Muscle of leg (tissue), 11 donors: ENCODE data around the gene LDB2. TPM values are rescaled to one million over a fixed set of nuclear protein-coding genes. Genes with fewer than 3 reads are reported as not detected.
A peak's percentile ranks its signal among the peaks of the same experiment; 100 is the strongest.

Experiments
- DNase-seq: peaks from one replicate; pipeline ENCODE4 v3.0.0; 2013
- H3K27ac ChIP-seq: one replicate; pipeline ENCODE4 v1.5.1; 2013; ENCODE audit warnings: mild to moderate bottlenecking, low read length, control low read depth
- H3K27me3 ChIP-seq: one replicate; pipeline ENCODE4 v1.6.1; 2013; ENCODE audit warnings: low read length; ENCODE audit not compliant: control insufficient read depth, insufficient read depth
- H3K36me3 ChIP-seq: one replicate; pipeline ENCODE4 v1.6.1; 2013; ENCODE audit warnings: low read length; ENCODE audit not compliant: control insufficient read depth, insufficient read depth
- H3K4me1 ChIP-seq: one replicate; pipeline ENCODE4 v1.6.1; 2013; ENCODE audit warnings: low read length; ENCODE audit not compliant: control insufficient read depth, insufficient read depth
- H3K4me3 ChIP-seq: one replicate; pipeline ENCODE4 v1.5.1; 2013; ENCODE audit warnings: low read length, control low read depth
- H3K9me3 ChIP-seq: replicated peaks from 2 replicates; pipeline ENCODE4 v1.6.1; 2013; ENCODE audit warnings: low read depth, low read length; ENCODE audit not compliant: control insufficient read depth
- WGBS: methylation state at CpG from one replicate; pipeline ENCODE4 v1.1.5; 2013; ENCODE audit warnings: missing lambda C conversion rate; ENCODE audit not compliant: insufficient coverage; 5-methylcytosine and 5-hydroxymethylcytosine counted together
- polyA plus RNA-seq, 8 donors: library from polyadenylated mRNA; unstranded; fragments of 120-200 nt; gene quantifications; one replicate each; pipeline versions ENCODE4 v1.2.1 to v1.2.3, GENCODE V29; 2013; ENCODE audit warnings: inconsistent platforms in 1 of 8, low replicate concordance in 1 of 8; ENCODE audit not compliant: insufficient read length in 8 of 8, insufficient read depth in 1 of 8
- total RNA-seq: library from RNA; stranded (reverse); fragments of 120-200 nt; gene quantifications from one replicate; pipeline ENCODE4 v1.2.4, GENCODE V29; 2013

Gene LDB2
- total and polyA plus RNA-seq, 9 donors: 38.5 to 57.2 (median 48.4) TPM

DNA sequence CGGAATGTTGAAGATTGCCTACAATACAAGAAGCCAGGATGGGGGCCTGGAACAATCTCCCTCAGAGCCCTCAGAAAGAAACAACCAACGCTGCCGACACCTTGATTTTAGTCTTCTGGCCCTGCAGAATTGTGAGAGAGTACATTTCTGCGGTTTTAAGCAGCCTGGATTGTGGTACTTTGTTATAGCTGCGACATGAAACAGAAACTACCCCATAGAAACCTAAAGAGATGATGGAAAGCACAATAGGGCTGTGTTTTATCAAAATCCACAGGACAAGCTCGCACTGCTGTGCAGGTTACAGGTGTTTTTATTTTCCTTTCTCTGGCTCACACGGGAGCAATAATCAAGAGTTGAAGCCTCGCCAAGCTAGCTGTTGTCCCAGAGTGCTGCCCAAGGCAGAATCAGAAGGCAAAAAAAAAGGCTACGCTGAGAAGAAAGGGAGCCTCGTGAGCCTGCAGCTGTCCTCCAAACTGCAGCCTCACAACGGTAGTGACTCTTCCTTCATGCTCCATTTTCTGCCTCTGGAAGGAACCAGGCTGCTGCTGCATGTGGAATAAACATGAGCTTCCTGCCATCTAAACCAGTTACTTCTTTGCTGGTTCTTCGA is 232.4 kb downstream of the LDB2 start:
- H3K36me3 ChIP-seq: peaks cover 4% of the 10 kb centered on the region
- H3K27ac ChIP-seq: no peak overlapping the region
- peaks cover 8% of the 10 kb centered on the region for H3K4me1 ChIP-seq
- no peak overlapping the region for H3K4me3 ChIP-seq
- no peaks in the 10 kb centered on the region for H3K27me3 ChIP-seq
- WGBS: 57% methylated on average over 5 of the region's 12 CpGs
- no peaks in the 10 kb centered on the region for H3K9me3 ChIP-seq
- DNase-seq: no peak

DNA sequence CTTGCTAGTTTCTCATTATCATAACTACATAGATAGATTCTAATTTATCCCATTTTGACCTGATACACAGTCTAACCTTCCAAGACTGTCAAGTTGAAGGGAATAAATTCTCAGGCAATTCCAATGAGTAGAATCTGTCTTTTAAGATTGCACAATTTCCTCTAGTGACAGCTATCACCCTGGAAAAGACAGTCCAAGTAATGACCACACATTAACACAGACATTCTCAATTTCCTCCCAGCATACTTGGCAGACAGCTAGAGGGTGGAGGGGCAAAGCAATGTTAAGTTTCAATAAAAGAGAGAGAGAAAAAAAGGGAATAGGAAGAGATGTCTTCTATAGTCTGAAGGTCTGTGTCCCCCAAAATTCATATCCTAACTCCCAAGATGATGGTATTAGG is 234.7 kb downstream of the LDB2 start:
- H3K27ac ChIP-seq: no peak overlapping the region
- no peak overlapping the region for H3K4me3 ChIP-seq
- DNase-seq: peak; percentile 80
- peaks cover 6% of the 10 kb centered on the region for H3K4me1 ChIP-seq
- no peaks in the 10 kb centered on the region for H3K27me3 ChIP-seq
- H3K9me3 ChIP-seq: no peaks in the 10 kb centered on the region
- H3K36me3 ChIP-seq: peaks cover 4% of the 10 kb centered on the region

GRCh38 chr4:16663307-16663706 is 235.1 kb downstream of the LDB2 start:
- no CpG with 5 or more reads among the region's 4 CpGs for WGBS
- no peak overlapping the region for H3K4me3 ChIP-seq
- H3K9me3 ChIP-seq: no peaks in the 10 kb centered on the region
- peaks cover 4% of the 10 kb centered on the region for H3K36me3 ChIP-seq
- H3K4me1 ChIP-seq: peaks cover 7% of the 10 kb centered on the region
- no peak for DNase-seq
- H3K27ac ChIP-seq: no peak overlapping the region
- H3K27me3 ChIP-seq: no peaks in the 10 kb centered on the region

- peaks cover 7% of the 10 kb centered on the region for H3K4me1 ChIP-seq
- H3K27ac ChIP-seq: no peak overlapping the region
- no peak for DNase-seq
- WGBS: 90% methylated on average over 2 of the region's 2 CpGs
- H3K9me3 ChIP-seq: no peaks in the 10 kb centered on the region
- peaks cover 4% of the 10 kb centered on the region for H3K36me3 ChIP-seq
- no peaks in the 10 kb centered on the region for H3K27me3 ChIP-seq
- H3K4me3 ChIP-seq: no peak overlapping the region
These were observed 236.6 kb downstream of the LDB2 start for GRCh38 chr4:16661813-16662212.

- Histone ChIP-seq H3K9me3 (no peaks in the 10 kb centered on the region), H3K36me3 (peaks cover under 1% of the 10 kb centered on the region), H3K4me3 (no peak overlapping the region), H3K27me3 (no peaks in the 10 kb centered on the region), H3K27ac (no peak overlapping the region), H3K4me1 (peaks cover 3% of the 10 kb centered on the region)
- DNase-seq: no peak
- no CpG with 5 or more reads among the region's 2 CpGs for WGBS
These were observed 237.8 kb downstream of the LDB2 start for GRCh38 chr4:16660656-16661055.

DNA sequence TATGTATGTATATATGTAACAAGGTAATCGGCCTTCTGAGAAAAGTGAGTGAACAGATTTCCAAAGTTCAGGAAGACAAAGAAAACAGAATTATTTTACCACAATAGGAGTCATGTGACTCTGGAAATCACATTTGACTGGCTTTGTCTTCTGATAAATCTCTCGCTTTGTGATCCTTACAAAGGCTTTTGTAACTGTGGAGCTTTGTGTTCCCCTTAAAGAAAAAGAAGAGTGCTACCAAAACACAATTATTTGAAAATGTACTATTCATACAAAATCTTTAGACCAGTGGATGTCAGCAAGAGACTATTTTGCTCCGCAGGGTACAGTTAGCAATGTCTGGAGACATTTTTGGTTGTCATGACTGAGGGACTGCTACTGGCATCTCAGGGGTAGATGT is 238.8 kb downstream of the LDB2 start:
- H3K4me1 ChIP-seq: peaks cover 3% of the 10 kb centered on the region
- H3K4me3 ChIP-seq: no peak overlapping the region
- H3K27me3 ChIP-seq: no peaks in the 10 kb centered on the region
- peak; percentile 42 for DNase-seq
- no peaks in the 10 kb centered on the region for H3K36me3 ChIP-seq
- peak overlapping the region; percentile 25 for H3K27ac ChIP-seq
- H3K9me3 ChIP-seq: no peaks in the 10 kb centered on the region
- WGBS: no CpG with 5 or more reads among the region's 3 CpGs

DNA sequence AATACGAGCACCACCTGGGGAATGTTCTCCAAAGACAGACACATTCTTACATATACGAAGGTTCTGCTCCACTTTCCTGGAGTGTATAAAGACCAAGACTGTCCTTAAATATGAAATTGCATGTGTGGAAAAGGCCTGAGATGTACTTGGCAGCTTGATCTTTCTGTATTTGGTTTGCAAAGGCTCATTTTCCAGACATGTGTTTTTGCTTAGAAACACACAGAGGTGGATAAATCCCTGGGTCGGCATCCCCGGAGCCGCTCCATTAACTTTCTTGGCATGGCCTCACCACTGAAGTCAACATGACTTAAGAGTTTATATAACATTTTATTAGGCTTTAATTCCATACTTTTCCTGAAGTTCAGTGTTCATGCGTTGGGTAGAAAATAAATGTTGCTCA is 239.4 kb downstream of the LDB2 start:
- Histone ChIP-seq H3K4me1 (peaks cover 3% of the 10 kb centered on the region), H3K4me3 (no peak overlapping the region), H3K36me3 (no peaks in the 10 kb centered on the region), H3K27me3 (no peaks in the 10 kb centered on the region), H3K9me3 (no peaks in the 10 kb centered on the region), H3K27ac (peak overlapping the region; percentile 39)
- no CpG with 5 or more reads among the region's 6 CpGs for WGBS
- DNase-seq: peak; percentile 98

GRCh38 chr4:16658183-16658582 is 240.3 kb downstream of the LDB2 start:
- H3K4me1 ChIP-seq: peaks cover 6% of the 10 kb centered on the region
- WGBS: no CpG with 5 or more reads among the region's 2 CpGs
- DNase-seq: no peak
- peak overlapping the region; percentile 39 for H3K27ac ChIP-seq
- no peaks in the 10 kb centered on the region for H3K36me3 ChIP-seq
- H3K27me3 ChIP-seq: no peaks in the 10 kb centered on the region
- H3K4me3 ChIP-seq: no peak overlapping the region
- H3K9me3 ChIP-seq: no peaks in the 10 kb centered on the region

DNA sequence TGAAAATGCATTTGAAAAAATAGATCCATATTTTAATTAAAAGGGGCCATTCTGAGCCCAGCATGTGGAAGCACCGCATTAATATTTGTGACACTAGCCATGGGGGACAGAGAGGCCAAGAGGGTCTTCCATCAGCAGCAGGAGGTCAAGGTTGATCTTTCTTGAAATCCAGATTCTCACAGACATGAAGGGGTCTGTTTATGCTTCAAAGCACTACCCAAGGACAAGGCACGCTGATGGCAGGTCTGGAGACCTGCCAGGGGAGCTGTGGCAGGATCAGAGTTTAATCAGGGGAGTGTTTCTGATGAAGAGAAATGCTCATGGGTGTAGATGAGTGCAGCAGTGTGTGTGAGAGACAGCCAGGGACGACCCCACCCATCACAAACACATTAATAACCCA is 243.3 kb downstream of the LDB2 start:
- Histone ChIP-seq H3K4me1 (peaks cover 12% of the 10 kb centered on the region), H3K4me3 (no peak overlapping the region), H3K27me3 (no peaks in the 10 kb centered on the region), H3K9me3 (no peaks in the 10 kb centered on the region), H3K27ac (no peak overlapping the region), H3K36me3 (no peaks in the 10 kb centered on the region)
- no peak for DNase-seq
- no CpG with 5 or more reads among the region's 3 CpGs for WGBS

GRCh38 chr4:16652732-16653305 is 245.6 kb downstream of the LDB2 start:
- Histone ChIP-seq H3K27me3 (no peaks in the 10 kb centered on the region), H3K27ac (no peak overlapping the region), H3K9me3 (no peaks in the 10 kb centered on the region), H3K36me3 (no peaks in the 10 kb centered on the region), H3K4me3 (no peak overlapping the region), H3K4me1 (peaks cover 10% of the 10 kb centered on the region)
- DNase-seq: peak; percentile 50
- 40% methylated on average over 3 of the region's 8 CpGs for WGBS

GRCh38 chr4:16646459-16646858 is 252.0 kb downstream of the LDB2 start:
- no peak for DNase-seq
- no peak overlapping the region for H3K27ac ChIP-seq
- no peak overlapping the region for H3K4me3 ChIP-seq
- no peaks in the 10 kb centered on the region for H3K36me3 ChIP-seq
- H3K9me3 ChIP-seq: no peaks in the 10 kb centered on the region
- H3K4me1 ChIP-seq: no peaks in the 10 kb centered on the region
- no peaks in the 10 kb centered on the region for H3K27me3 ChIP-seq
- WGBS: 86% methylated on average over 1 of the region's 4 CpGs
